Fibroblast of lung (primary cell): ENCODE results near the gene KCNN3. TPM values are rescaled to one million over a fixed set of nuclear protein-coding genes. Genes with fewer than 3 reads are reported as not detected.

Experiments
- DNase-seq, 2 donors: peaks; one replicate each; pipeline versions ENCODE4 v3.0.0 to v3.0.0-alpha.2; 2010; ENCODE audit warnings: low read depth in 2 of 2
- H2AFZ ChIP-seq: 2 replicates; pipeline ENCODE4 v1.5.1; 2012; ENCODE audit warnings: low read length, control low read depth, inconsistent platforms
- H3K27ac ChIP-seq: 2 replicates; pipeline ENCODE4 v1.5.1; 2011; ENCODE audit warnings: low read length, control low read depth; ENCODE audit not compliant: insufficient read depth
- H3K27me3 ChIP-seq: 2 replicates; pipeline ENCODE4 v1.5.1; 2011; ENCODE audit warnings: mild to moderate bottlenecking, low read length; ENCODE audit not compliant: control insufficient read depth, insufficient read depth
- H3K36me3 ChIP-seq: 2 replicates; pipeline ENCODE4 v1.5.1; 2011; ENCODE audit warnings: low read length; ENCODE audit not compliant: control insufficient read depth, insufficient read depth
- H3K4me1 ChIP-seq: 2 replicates; pipeline ENCODE4 v1.5.1; 2011; ENCODE audit warnings: low read length; ENCODE audit not compliant: control insufficient read depth, insufficient read depth; ENCODE audit errors: extremely low read depth
- H3K4me2 ChIP-seq: 2 replicates; pipeline ENCODE4 v1.5.1; 2011; ENCODE audit warnings: low read length, control low read depth; ENCODE audit not compliant: insufficient read depth; ENCODE audit errors: extremely low read depth
- H3K4me3 ChIP-seq, 4 experiments: fragments of 200-600 bp in 1 of 4; sonication (generic) in 1 of 4; replicated peaks in 1 of 4; 2 replicates each; pipeline ENCODE4 v1.5.1; 2011 to 2016; ENCODE audit warnings: low read length in 4 of 4, low read depth in 3 of 4, mild to moderate bottlenecking in 3 of 4, control low read depth in 2 of 4, inconsistent platforms in 1 of 4, mixed read lengths in 1 of 4; ENCODE audit not compliant: insufficient read depth in 1 of 4; ENCODE audit errors: control extremely low read depth in 1 of 4
- H3K79me2 ChIP-seq: 2 replicates; pipeline ENCODE4 v1.5.1; 2012; ENCODE audit warnings: mild to moderate bottlenecking, low read length, inconsistent platforms; ENCODE audit not compliant: control insufficient read depth, insufficient read depth
- H3K9ac ChIP-seq: 2 replicates; pipeline ENCODE4 v1.5.1; 2011; ENCODE audit warnings: mild to moderate bottlenecking, low read length, control low read depth; ENCODE audit not compliant: insufficient read depth
- H3K9me3 ChIP-seq: 2 replicates; pipeline ENCODE4 v1.5.1; 2012; ENCODE audit warnings: low read depth, low read length; ENCODE audit not compliant: control insufficient read depth, insufficient read depth
- H4K20me1 ChIP-seq: 2 replicates; pipeline ENCODE4 v1.5.1; 2011; ENCODE audit warnings: low read length; ENCODE audit not compliant: control insufficient read depth, insufficient read depth; ENCODE audit errors: extremely low read depth
- CTCF ChIP-seq, 2 donors: IDR thresholded peaks in 1 of 2; conservative IDR thresholded peaks in 1 of 2; 1 replicate in 1 of 2; 2 replicates in 1 of 2; pipeline ENCODE4 v1.5.1; 2011 to 2012; ENCODE audit warnings: low read length in 2 of 2, control low read depth in 1 of 2, inconsistent platforms in 1 of 2, low read depth in 1 of 2, mild to moderate bottlenecking in 1 of 2
- EZH2 ChIP-seq: IDR thresholded peaks from 2 replicates; pipeline ENCODE4 v1.5.1; 2012; ENCODE audit warnings: low read length, control low read depth, mild to moderate bottlenecking; ENCODE audit errors: missing control alignments
- polyA plus RNA-seq, 2 donors: library from polyadenylated mRNA; depleted of rRNA in 1 of 2; stranded (reverse) in 1 of 2; unstranded in 1 of 2; fragments of >200 nt; gene quantifications; 2 replicates each; pipeline ENCODE4 v1.2.1, GENCODE V29; 2011 to 2012; ENCODE audit warnings: missing spikeins in 1 of 2
- total RNA-seq: library from RNA; depleted of rRNA; stranded (reverse); fragments of >200 nt; gene quantifications from 2 replicates; pipeline ENCODE4 v1.2.1, GENCODE V29; 2014

The KCNN3 gene
- total and polyA plus RNA-seq, 2 donors (not counting 1 experiment from before 2014, with no cell fraction given): not detected

GRCh38 chr1:154837672-154838171 is 32.4 kb downstream of the KCNN3 start:
- Histone ChIP-seq H3K4me1 (no peaks in the 10 kb centered on the region), H3K36me3 (no peaks in the 10 kb centered on the region), H3K4me2 (no peak overlapping the region), H3K27ac (no peak overlapping the region), H2AFZ (no peak overlapping the region), H3K27me3 (peaks cover 8% of the 10 kb centered on the region), H4K20me1 (no peaks in the 10 kb centered on the region), H3K4me3 (no peak overlapping the region), H3K9ac (no peak overlapping the region), H3K9me3 (no peaks in the 10 kb centered on the region), H3K79me2 (no peaks in the 10 kb centered on the region)
- DNase-seq: no peak
- no peak for TF ChIP-seq CTCF (conservative IDR thresholded peaks at IDR 0.05 in 1 of 2, IDR thresholded peaks at IDR 0.05 in 1 of 2; ENCODE audit: low read depth in 1 of 2, low read length in 2 of 2)
- TF ChIP-seq EZH2: no peak

- H3K36me3 ChIP-seq: no peaks in the 10 kb centered on the region
- H3K4me2 ChIP-seq: no peak overlapping the region
- no peak overlapping the region for H2AFZ ChIP-seq
- no peaks in the 10 kb centered on the region for H3K9me3 ChIP-seq
- H3K9ac ChIP-seq: no peak overlapping the region
- H3K4me3 ChIP-seq: no peak overlapping the region
- H3K4me1 ChIP-seq: no peaks in the 10 kb centered on the region
- H4K20me1 ChIP-seq: no peaks in the 10 kb centered on the region
- TF ChIP-seq EZH2 (no peak), CTCF (conservative IDR thresholded peaks at IDR 0.05 in 1 of 2, IDR thresholded peaks at IDR 0.05 in 1 of 2; ENCODE audit: low read depth in 1 of 2, low read length in 2 of 2) (no peak)
- DNase-seq: no peak
- no peak overlapping the region for H3K27ac ChIP-seq
- H3K79me2 ChIP-seq: no peaks in the 10 kb centered on the region
- peaks cover 7% of the 10 kb centered on the region for H3K27me3 ChIP-seq
Observed at GRCh38 chr1:154837034-154837671, 32.9 kb downstream of the KCNN3 start.

GRCh38 chr1:154835531-154836324 is 34.4 kb downstream of the KCNN3 start:
- no peak overlapping the region for H3K4me3 ChIP-seq
- no peak overlapping the region for H2AFZ ChIP-seq
- H3K27ac ChIP-seq: no peak overlapping the region
- H4K20me1 ChIP-seq: no peaks in the 10 kb centered on the region
- TF ChIP-seq EZH2 (no peak), CTCF (conservative IDR thresholded peaks at IDR 0.05 in 1 of 2, IDR thresholded peaks at IDR 0.05 in 1 of 2; ENCODE audit: low read depth in 1 of 2, low read length in 2 of 2) (no peak)
- H3K79me2 ChIP-seq: no peaks in the 10 kb centered on the region
- no peak for DNase-seq
- no peak overlapping the region for H3K9ac ChIP-seq
- H3K27me3 ChIP-seq: peaks cover 10% of the 10 kb centered on the region
- no peaks in the 10 kb centered on the region for H3K4me1 ChIP-seq
- H3K4me2 ChIP-seq: no peak overlapping the region
- H3K9me3 ChIP-seq: no peaks in the 10 kb centered on the region
- no peaks in the 10 kb centered on the region for H3K36me3 ChIP-seq
